ELF-1 (cell line): ENCODE measurements around the gene RASAL2.
"Not testable (repeated sequence)": the region's sequence is repeated elsewhere in the genome, so short reads cannot be mapped to it uniquely, and the experiment has no call there.

ENCODE experiments used
- DNase-seq: peaks from one replicate; pipeline ENCODE4 v3.0.0-alpha.2; 2016; ENCODE audit warnings: low read depth, low spot score

The RASAL2 gene

GRCh38 chr1:178118524-178118923 lies 24.6 kb downstream of the RASAL2 start:
- no peak for DNase-seq

GRCh38 chr1:178119628-178120027 lies 25.7 kb downstream of the RASAL2 start:
- DNase-seq: no peak

- DNase-seq: no peak
Observed at GRCh38 chr1:178120088-178120487, 26.2 kb downstream of the RASAL2 start.

- DNase-seq: not testable (repeated sequence)
Observed at GRCh38 chr1:178120520-178121052, 26.7 kb downstream of the RASAL2 start.

GRCh38 chr1:178121883-178122282 lies 28.0 kb downstream of the RASAL2 start:
- no peak for DNase-seq

- no peak for DNase-seq
Observed at GRCh38 chr1:178122283-178122682, 28.4 kb downstream of the RASAL2 start.

- DNase-seq: peak; percentile 23
Observed at GRCh38 chr1:178124115-178124514, 30.2 kb downstream of the RASAL2 start.

GRCh38 chr1:178126261-178126660 lies 32.4 kb downstream of the RASAL2 start:
- DNase-seq: no peak

GRCh38 chr1:178126741-178127185 lies 32.9 kb downstream of the RASAL2 start:
- DNase-seq: no peak

- DNase-seq: no peak
Observed at GRCh38 chr1:178127482-178128191, 33.7 kb downstream of the RASAL2 start.

GRCh38 chr1:178133239-178133989 lies 39.5 kb downstream of the RASAL2 start:
- no peak for DNase-seq

- no peak for DNase-seq
Observed at GRCh38 chr1:178134061-178134460, 40.2 kb downstream of the RASAL2 start.

- no peak for DNase-seq
Observed at GRCh38 chr1:178137238-178137637, 43.3 kb downstream of the RASAL2 start.

- no peak for DNase-seq
Observed at GRCh38 chr1:178142806-178143205, 48.9 kb downstream of the RASAL2 start.

- DNase-seq: no peak
Observed at GRCh38 chr1:178143730-178144690, 50.1 kb downstream of the RASAL2 start.

- DNase-seq: no peak
Observed at GRCh38 chr1:178145605-178146004, 51.7 kb downstream of the RASAL2 start.

GRCh38 chr1:178146436-178146835 lies 52.5 kb downstream of the RASAL2 start:
- DNase-seq: no peak

GRCh38 chr1:178150610-178151009 lies 56.7 kb downstream of the RASAL2 start:
- no peak for DNase-seq

- peak; percentile 17 for DNase-seq
Observed at GRCh38 chr1:178151831-178152230, 57.9 kb downstream of the RASAL2 start.

- no peak for DNase-seq
Observed at GRCh38 chr1:178155481-178156255, 61.8 kb downstream of the RASAL2 start.
